HFFc6 (cell line): ENCODE measurements around the gene WNT5A. TPM values are rescaled to one million over a fixed set of nuclear protein-coding genes. Genes with fewer than 3 reads are reported as not detected.

Experiments used
- DNase-seq: peaks from one replicate; pipeline ENCODE4 v3.0.0-alpha.2; 2018
- H3K27ac Mint-ChIP-seq: 2 replicates; pipeline ENCODE4 v1.8.0; 2020; ENCODE audit warnings: mild to moderate bottlenecking, mixed read lengths
- H3K27me3 Mint-ChIP-seq: 2 replicates; pipeline ENCODE4 v1.8.0; 2021; ENCODE audit warnings: mild to moderate bottlenecking, moderate library complexity, mixed read lengths; ENCODE audit not compliant: insufficient read depth
- H3K36me3 Mint-ChIP-seq: 2 replicates; pipeline ENCODE4 v1.8.0; 2021; ENCODE audit warnings: low read depth, mixed read lengths
- H3K4me1 Mint-ChIP-seq: 2 replicates; pipeline ENCODE4 v1.8.0; 2020; ENCODE audit warnings: low read depth, mixed read lengths
- H3K4me3 Mint-ChIP-seq: 2 replicates; pipeline ENCODE4 v1.8.0; 2020; ENCODE audit warnings: mild to moderate bottlenecking, moderate library complexity, mixed read lengths
- H3K9me3 Mint-ChIP-seq: 2 replicates; pipeline ENCODE4 v1.8.0; 2020; ENCODE audit warnings: mild to moderate bottlenecking, mixed read lengths
- total RNA-seq, 6 experiments: library from RNA; stranded (reverse); fragmentation: NEBNext Ultra II Directional; extraction: Animal tissue kit (Norgen Biotek cat#: 25700); gene quantifications; 2 replicates in 1 of 6; 3 replicates in 5 of 6; pipeline ENCODE4 v1.2.3, GENCODE V29; 2021
- TF ChIP-seq, protein P1 (sequence below): fragments of 200-600 bp; sonication (generic); IDR thresholded peaks from 2 replicates; pipeline ENCODE4 v1.5.0; 2021; ENCODE audit warnings: antibody characterized with exemption, mild to moderate bottlenecking

WNT5A gene
- total RNA-seq, 6 experiments from 2014 or later: 240 to 387 (median 256) TPM

DNA sequence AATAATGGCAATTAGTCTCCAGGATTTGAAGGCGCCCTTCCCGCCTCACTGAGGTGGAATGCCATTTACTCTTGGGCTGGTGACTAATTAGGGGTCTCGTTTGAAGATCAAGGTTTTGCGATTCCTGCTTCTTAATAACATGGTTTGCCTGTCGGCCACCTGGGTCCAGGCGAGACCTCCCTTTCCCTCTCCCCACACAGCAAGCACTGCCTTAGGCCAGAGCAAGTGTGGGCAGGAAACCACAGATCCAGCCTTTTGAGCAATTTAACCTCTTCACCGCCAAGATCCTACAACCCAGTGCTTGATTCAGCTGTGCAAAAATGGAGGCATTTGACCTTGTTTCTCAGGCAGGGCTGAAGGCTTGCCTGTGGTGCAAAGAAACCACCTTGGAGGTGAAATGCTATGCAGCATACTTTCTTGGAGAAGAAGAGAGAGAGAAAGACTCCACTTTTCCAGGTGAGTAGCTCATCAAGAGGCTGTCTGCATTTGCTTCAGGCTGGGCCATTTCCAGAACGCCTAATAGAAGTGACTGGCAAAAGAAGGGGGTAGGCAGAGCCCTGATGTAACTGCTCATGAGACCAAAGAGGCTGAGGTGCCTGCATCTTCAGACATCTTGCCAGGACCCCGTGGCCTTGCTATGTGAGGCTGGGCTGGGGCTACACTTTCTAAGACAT is 34.1 kb upstream of the WNT5A start:
- peaks cover 50% of the 10 kb centered on the region for H3K4me1 Mint-ChIP-seq
- TF ChIP-seq, protein P1, sequence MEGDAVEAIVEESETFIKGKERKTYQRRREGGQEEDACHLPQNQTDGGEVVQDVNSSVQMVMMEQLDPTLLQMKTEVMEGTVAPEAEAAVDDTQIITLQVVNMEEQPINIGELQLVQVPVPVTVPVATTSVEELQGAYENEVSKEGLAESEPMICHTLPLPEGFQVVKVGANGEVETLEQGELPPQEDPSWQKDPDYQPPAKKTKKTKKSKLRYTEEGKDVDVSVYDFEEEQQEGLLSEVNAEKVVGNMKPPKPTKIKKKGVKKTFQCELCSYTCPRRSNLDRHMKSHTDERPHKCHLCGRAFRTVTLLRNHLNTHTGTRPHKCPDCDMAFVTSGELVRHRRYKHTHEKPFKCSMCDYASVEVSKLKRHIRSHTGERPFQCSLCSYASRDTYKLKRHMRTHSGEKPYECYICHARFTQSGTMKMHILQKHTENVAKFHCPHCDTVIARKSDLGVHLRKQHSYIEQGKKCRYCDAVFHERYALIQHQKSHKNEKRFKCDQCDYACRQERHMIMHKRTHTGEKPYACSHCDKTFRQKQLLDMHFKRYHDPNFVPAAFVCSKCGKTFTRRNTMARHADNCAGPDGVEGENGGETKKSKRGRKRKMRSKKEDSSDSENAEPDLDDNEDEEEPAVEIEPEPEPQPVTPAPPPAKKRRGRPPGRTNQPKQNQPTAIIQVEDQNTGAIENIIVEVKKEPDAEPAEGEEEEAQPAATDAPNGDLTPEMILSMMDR: no peak
- H3K4me3 Mint-ChIP-seq: no peak overlapping the region
- no peaks in the 10 kb centered on the region for H3K36me3 Mint-ChIP-seq
- DNase-seq: no peak
- peak overlapping the region; percentile 20; the same call in 1 of the 2 replicates for H3K27ac Mint-ChIP-seq
- peaks cover 11% of the 10 kb centered on the region for H3K27me3 Mint-ChIP-seq
- no peaks in the 10 kb centered on the region for H3K9me3 Mint-ChIP-seq

DNA sequence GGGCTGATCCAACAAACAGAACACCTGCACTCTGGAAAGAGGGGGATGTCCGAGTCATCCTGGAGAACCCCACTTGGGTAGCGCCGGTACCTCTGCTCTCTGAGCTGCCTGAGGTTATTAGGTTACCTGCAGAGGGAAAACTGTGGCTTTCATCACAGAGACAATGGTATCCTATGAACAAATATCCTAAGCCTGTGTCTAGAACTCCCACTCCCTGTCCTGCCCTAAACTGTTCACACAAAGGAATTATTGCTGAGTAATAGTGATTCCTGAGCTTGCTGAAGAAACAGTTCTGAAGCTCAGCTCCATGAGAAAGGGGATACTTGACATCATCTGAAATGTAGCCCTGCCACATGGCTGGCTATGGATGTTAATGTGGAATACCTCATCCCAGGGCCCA is 31.9 kb upstream of the WNT5A start:
- peaks cover 40% of the 10 kb centered on the region for H3K4me1 Mint-ChIP-seq

DNA sequence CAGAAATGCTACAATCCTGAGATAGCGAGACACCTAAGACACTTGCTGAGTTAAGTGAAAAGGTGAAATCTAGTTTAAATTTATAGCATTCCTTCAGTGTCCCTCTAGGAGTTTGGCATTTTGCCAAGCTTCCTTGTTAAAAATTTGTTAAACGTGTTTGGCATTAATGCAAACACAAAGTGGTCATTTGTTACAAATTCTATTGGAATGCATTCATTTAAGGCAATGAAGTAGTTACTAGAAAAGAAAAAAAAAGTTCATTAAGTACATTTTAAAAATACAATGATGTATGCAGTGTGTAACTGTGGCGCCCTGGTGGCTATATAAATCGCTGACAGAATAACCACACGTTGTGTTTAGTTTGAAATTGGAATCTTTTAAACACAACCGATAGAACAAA is 31.3 kb upstream of the WNT5A start:
- no peak for DNase-seq
- peaks cover 11% of the 10 kb centered on the region for H3K27me3 Mint-ChIP-seq

More for the DNA sequence above, 31.9 kb upstream of the WNT5A start:
- TF ChIP-seq, protein P1: no peak
- peak; percentile 37 for DNase-seq
- peak overlapping the region; percentile 36; the same call in 1 of the 2 replicates for H3K27ac Mint-ChIP-seq
- peaks cover 11% of the 10 kb centered on the region for H3K27me3 Mint-ChIP-seq
- no peaks in the 10 kb centered on the region for H3K36me3 Mint-ChIP-seq
- H3K4me3 Mint-ChIP-seq: no peak overlapping the region
- H3K9me3 Mint-ChIP-seq: no peaks in the 10 kb centered on the region

DNA sequence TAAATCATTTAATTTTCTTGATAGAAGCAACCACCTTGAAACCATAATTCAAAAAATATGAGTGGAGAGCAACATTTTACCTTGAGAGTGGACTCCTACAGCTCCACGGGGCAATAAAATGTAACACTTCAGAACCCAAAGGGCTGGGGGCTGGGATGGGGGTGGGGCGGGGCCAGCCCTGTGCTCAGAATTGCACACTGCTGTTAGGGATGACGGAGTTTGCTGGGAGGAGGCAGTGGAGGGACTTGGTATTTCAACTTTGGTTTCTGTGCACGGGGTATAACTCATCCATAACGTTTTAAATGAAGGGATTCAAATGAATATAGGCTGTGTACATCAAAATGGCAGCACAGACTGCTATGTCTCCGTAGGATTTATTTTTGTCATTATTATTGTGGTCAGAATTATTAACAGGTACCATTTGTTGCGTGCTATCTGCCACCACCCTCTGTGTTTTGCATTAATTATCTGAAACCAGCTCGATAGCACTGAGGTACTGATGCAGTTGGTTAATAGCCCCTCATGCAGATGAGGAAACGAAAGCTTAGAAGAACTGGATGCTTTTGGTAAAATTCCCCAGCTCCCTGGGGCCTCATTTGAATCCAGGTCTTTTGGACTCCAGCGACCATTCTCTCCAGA is 29.4 kb upstream of the WNT5A start:
- no peak overlapping the region for H3K4me3 Mint-ChIP-seq
- H3K4me1 Mint-ChIP-seq: peaks cover 50% of the 10 kb centered on the region
- no peaks in the 10 kb centered on the region for H3K9me3 Mint-ChIP-seq
- no peak overlapping the region for H3K27ac Mint-ChIP-seq
- DNase-seq: no peak
- TF ChIP-seq, protein P1: no peak
- peaks cover 7% of the 10 kb centered on the region for H3K27me3 Mint-ChIP-seq
- H3K36me3 Mint-ChIP-seq: no peaks in the 10 kb centered on the region

More for the DNA sequence above, 31.3 kb upstream of the WNT5A start:
- H3K9me3 Mint-ChIP-seq: no peaks in the 10 kb centered on the region
- H3K27ac Mint-ChIP-seq: no peak overlapping the region
- H3K4me1 Mint-ChIP-seq: peaks cover 39% of the 10 kb centered on the region
- H3K36me3 Mint-ChIP-seq: no peaks in the 10 kb centered on the region
- H3K4me3 Mint-ChIP-seq: no peak overlapping the region
- TF ChIP-seq, protein P1: no peak; the same call in 1 of the 2 replicates

DNA sequence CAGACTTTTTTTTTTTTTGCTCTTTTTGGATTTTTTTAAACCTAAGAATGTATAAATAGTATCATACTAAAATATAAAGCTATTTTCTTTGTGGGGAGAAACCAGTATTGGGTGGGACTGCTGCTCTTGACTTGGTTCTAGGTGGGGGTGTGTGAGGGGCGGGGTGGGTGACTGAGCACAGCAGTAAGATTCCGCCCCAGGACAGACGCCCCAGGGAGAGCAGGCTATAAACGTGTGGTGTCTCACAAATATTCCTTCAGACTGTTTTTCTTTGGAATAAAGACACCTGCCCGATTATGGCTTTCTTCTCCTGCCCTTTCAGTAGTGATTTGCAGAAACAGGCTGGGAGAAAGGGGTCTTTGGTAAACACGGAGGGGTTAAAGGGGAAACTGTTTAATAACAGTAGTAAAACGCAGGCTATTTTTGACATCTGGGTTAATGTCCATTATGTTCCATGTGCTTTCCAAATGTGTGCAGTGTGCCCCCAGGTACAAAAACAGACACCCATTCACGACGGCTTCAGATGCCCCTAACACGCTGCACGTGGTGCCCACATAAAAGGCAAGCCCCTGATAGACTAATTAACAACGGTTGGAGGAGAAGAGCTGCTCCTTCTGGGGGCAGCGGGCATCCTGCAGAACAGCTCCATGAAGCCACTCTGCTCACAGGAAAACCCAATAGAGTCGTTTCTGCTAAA is 28.6 kb upstream of the WNT5A start:
- Mint-ChIP-seq H3K9me3 (no peaks in the 10 kb centered on the region), H3K36me3 (no peaks in the 10 kb centered on the region), H3K4me1 (peaks cover 49% of the 10 kb centered on the region), H3K4me3 (no peak overlapping the region), H3K27ac (no peak overlapping the region), H3K27me3 (peaks cover 7% of the 10 kb centered on the region)
- TF ChIP-seq, protein P1: no peak
- DNase-seq: no peak
